ENCODE results near the gene PRPH.
"Not testable (repeated sequence)": the region's sequence is repeated elsewhere in the genome, so short reads cannot be mapped to it uniquely, and the experiment has no call there.

Gene PRPH

GRCh38 chr12:49330032-49330619 lies 35.2 kb downstream of the PRPH start:
- DNase-seq (ENCODE audit: low spot score) = no peak
- no peak for TF ChIP-seq CTCF (IDR thresholded peaks at IDR 0.05; ENCODE audit: extremely low read depth, missing control alignments)

- no peak for DNase-seq (ENCODE audit: low spot score)
These were observed 35.9 kb downstream of the PRPH start for GRCh38 chr12:49330631-49331379.

GRCh38 chr12:49331380-49332222 lies 36.7 kb downstream of the PRPH start:
- peak; percentile 34 for TF ChIP-seq CTCF (IDR thresholded peaks at IDR 0.05; ENCODE audit: extremely low read depth, missing control alignments)
- DNase-seq (ENCODE audit: low spot score) = peak; percentile 59

More at GRCh38 chr12:49330631-49331379, 35.9 kb downstream of the PRPH start:
- TF ChIP-seq CTCF (IDR thresholded peaks at IDR 0.05; ENCODE audit: extremely low read depth, missing control alignments) = no peak

GRCh38 chr12:49332441-49332861 lies 37.5 kb downstream of the PRPH start:
- no peak for DNase-seq (ENCODE audit: low spot score)
- no peak for TF ChIP-seq CTCF (IDR thresholded peaks at IDR 0.05; ENCODE audit: extremely low read depth, missing control alignments)

GRCh38 chr12:49332891-49333371 lies 38.0 kb downstream of the PRPH start:
- TF ChIP-seq CTCF (IDR thresholded peaks at IDR 0.05; ENCODE audit: extremely low read depth, missing control alignments) = no peak

GRCh38 chr12:49333778-49334177 lies 38.8 kb downstream of the PRPH start:
- DNase-seq (ENCODE audit: low spot score) = not testable (repeated sequence)

More at GRCh38 chr12:49332891-49333371, 38.0 kb downstream of the PRPH start:
- peak; percentile 26 for DNase-seq (ENCODE audit: low spot score)

- no peak for TF ChIP-seq CTCF (IDR thresholded peaks at IDR 0.05; ENCODE audit: extremely low read depth, missing control alignments)
- peak; percentile 19 for DNase-seq (ENCODE audit: low spot score)
These were observed 39.3 kb downstream of the PRPH start for GRCh38 chr12:49334226-49334625.

Data from GM20000 (cell line).